ENCODE data around the gene RALGAPA1. TPM values are rescaled to one million over a fixed set of nuclear protein-coding genes. Genes with fewer than 3 reads are reported as not detected.
A peak's percentile ranks its signal among the peaks of the same experiment; 100 is the strongest.
"Not testable (repeated sequence)": the region's sequence is repeated elsewhere in the genome, so short reads cannot be mapped to it uniquely, and the experiment has no call there.

RALGAPA1 gene
- 10 to 100 TPM; 24.1 to 24.7 TPM for total RNA-seq

GRCh38 chr14:35808638-35809563, at the start of gene RALGAPA1:
Gene RALGAPA1 (minus strand): TSS chr14:35809295. CDS start chr14:35808835, 460 bp downstream.
- DNase-seq = peak; percentile 89
- H3K36me3 Mint-ChIP-seq, H3K27me3 Mint-ChIP-seq, H3K9me3 Mint-ChIP-seq: not testable (repeated sequence)
- H3K4me3 Mint-ChIP-seq = peak within 1 kb of the TSS; percentile 99
- H3K4me1 Mint-ChIP-seq = peaks cover 25% of the 10 kb centered on the region
- H3K27ac Mint-ChIP-seq = peak within 1 kb of the TSS; percentile 98

GRCh38 chr14:35858521-35859209, 49.6 kb upstream of the RALGAPA1 start:
- Mint-ChIP-seq H3K4me3 (no peak overlapping the region), H3K27ac (no peak overlapping the region), H3K27me3 (no peaks in the 10 kb centered on the region), H3K36me3 (peaks cover 9% of the 10 kb centered on the region), H3K4me1 (no peaks in the 10 kb centered on the region), H3K9me3 (no peaks in the 10 kb centered on the region)
- DNase-seq = no peak

GRCh38 chr14:35855876-35856481, 46.9 kb upstream of the RALGAPA1 start:
- no peaks in the 10 kb centered on the region for H3K27me3 Mint-ChIP-seq
- H3K4me1 Mint-ChIP-seq = no peaks in the 10 kb centered on the region
- DNase-seq = no peak
- H3K27ac Mint-ChIP-seq = no peak overlapping the region
- H3K4me3 Mint-ChIP-seq = no peak overlapping the region
- peaks cover 20% of the 10 kb centered on the region for H3K36me3 Mint-ChIP-seq
- H3K9me3 Mint-ChIP-seq = peaks cover 5% of the 10 kb centered on the region

- Mint-ChIP-seq H3K9me3 (peaks cover 5% of the 10 kb centered on the region), H3K4me1 (no peaks in the 10 kb centered on the region), H3K4me3 (no peak overlapping the region), H3K36me3 (peaks cover 27% of the 10 kb centered on the region), H3K27me3 (no peaks in the 10 kb centered on the region), H3K27ac (no peak overlapping the region)
- no peak for DNase-seq
These were observed 45.7 kb upstream of the RALGAPA1 start for GRCh38 chr14:35854696-35855270.

- DNase-seq = no peak
- no peaks in the 10 kb centered on the region for H3K27me3 Mint-ChIP-seq
- H3K4me3 Mint-ChIP-seq = no peak overlapping the region
- peaks cover 21% of the 10 kb centered on the region for H3K36me3 Mint-ChIP-seq
- peaks cover 5% of the 10 kb centered on the region for H3K9me3 Mint-ChIP-seq
- H3K4me1 Mint-ChIP-seq = no peaks in the 10 kb centered on the region
- no peak overlapping the region for H3K27ac Mint-ChIP-seq
These were observed 44.1 kb upstream of the RALGAPA1 start for GRCh38 chr14:35853225-35853624.

- Mint-ChIP-seq H3K36me3 (peaks cover 21% of the 10 kb centered on the region), H3K9me3 (peaks cover 5% of the 10 kb centered on the region), H3K4me3 (no peak overlapping the region), H3K27me3 (no peaks in the 10 kb centered on the region), H3K4me1 (no peaks in the 10 kb centered on the region), H3K27ac (no peak overlapping the region)
- DNase-seq = no peak
These were observed 42.7 kb upstream of the RALGAPA1 start for GRCh38 chr14:35851823-35852222.

- Mint-ChIP-seq H3K9me3 (peaks cover 5% of the 10 kb centered on the region), H3K27me3 (no peaks in the 10 kb centered on the region), H3K4me1 (no peaks in the 10 kb centered on the region), H3K27ac (no peak overlapping the region), H3K36me3 (peaks cover 34% of the 10 kb centered on the region), H3K4me3 (no peak overlapping the region)
- DNase-seq = no peak
These were observed 40.0 kb upstream of the RALGAPA1 start for GRCh38 chr14:35849122-35849521.

GRCh38 chr14:35847636-35848035, 38.5 kb upstream of the RALGAPA1 start:
- Mint-ChIP-seq H3K4me1 (no peaks in the 10 kb centered on the region), H3K27ac (no peak overlapping the region), H3K36me3 (peaks cover 49% of the 10 kb centered on the region), H3K9me3 (peaks cover 11% of the 10 kb centered on the region), H3K4me3 (no peak overlapping the region), H3K27me3 (no peaks in the 10 kb centered on the region)
- DNase-seq = no peak

- no peak for DNase-seq
- peaks cover 31% of the 10 kb centered on the region for H3K9me3 Mint-ChIP-seq
- H3K36me3 Mint-ChIP-seq = peaks cover 58% of the 10 kb centered on the region
- H3K4me3 Mint-ChIP-seq = no peak overlapping the region
- no peaks in the 10 kb centered on the region for H3K27me3 Mint-ChIP-seq
- H3K4me1 Mint-ChIP-seq = no peaks in the 10 kb centered on the region
- no peak overlapping the region for H3K27ac Mint-ChIP-seq
These were observed 35.4 kb upstream of the RALGAPA1 start for GRCh38 chr14:35844494-35844893.

- H3K4me3 Mint-ChIP-seq, DNase-seq, H3K27ac Mint-ChIP-seq, H3K27me3 Mint-ChIP-seq, H3K4me1 Mint-ChIP-seq: not testable (repeated sequence)
- H3K9me3 Mint-ChIP-seq = peaks cover 43% of the 10 kb centered on the region
- peaks cover 79% of the 10 kb centered on the region for H3K36me3 Mint-ChIP-seq
These were observed 33.1 kb upstream of the RALGAPA1 start for GRCh38 chr14:35842245-35842644.

- Mint-ChIP-seq H3K9me3 (peaks cover 43% of the 10 kb centered on the region), H3K36me3 (peaks cover 82% of the 10 kb centered on the region)
- DNase-seq, H3K4me1 Mint-ChIP-seq, H3K27me3 Mint-ChIP-seq, H3K4me3 Mint-ChIP-seq, H3K27ac Mint-ChIP-seq: not testable (repeated sequence)
These were observed 32.6 kb upstream of the RALGAPA1 start for GRCh38 chr14:35841704-35842103.

GRCh38 chr14:35835208-35835982, 26.3 kb upstream of the RALGAPA1 start:
- no peak for DNase-seq
- Mint-ChIP-seq H3K4me1 (no peaks in the 10 kb centered on the region), H3K27ac (no peak overlapping the region), H3K27me3 (no peaks in the 10 kb centered on the region), H3K9me3 (peaks cover 19% of the 10 kb centered on the region), H3K4me3 (no peak overlapping the region), H3K36me3 (peaks cover 50% of the 10 kb centered on the region)

- DNase-seq = no peak
- Mint-ChIP-seq H3K9me3 (no peaks in the 10 kb centered on the region), H3K36me3 (peaks cover 14% of the 10 kb centered on the region), H3K4me1 (peaks cover 19% of the 10 kb centered on the region), H3K27ac (no peak overlapping the region), H3K27me3 (no peaks in the 10 kb centered on the region), H3K4me3 (no peak overlapping the region)
These were observed 20.4 kb upstream of the RALGAPA1 start for GRCh38 chr14:35829449-35829848.

- Mint-ChIP-seq H3K4me3 (peak overlapping the region; percentile 81), H3K9me3 (no peaks in the 10 kb centered on the region), H3K27me3 (no peaks in the 10 kb centered on the region), H3K4me1 (peaks cover 19% of the 10 kb centered on the region), H3K27ac (no peak overlapping the region), H3K36me3 (peaks cover 13% of the 10 kb centered on the region)
- DNase-seq = no peak
These were observed 18.8 kb upstream of the RALGAPA1 start for GRCh38 chr14:35827678-35828472.
